GM18499 (cell line): Measurements from ENCODE around the gene GIPC2.
A peak's percentile ranks its signal among the peaks of the same experiment; 100 is the strongest.

Experiments used
- ATAC-seq: cut with Tn5 transposase; IDR thresholded peaks from one replicate; pipeline ENCODE4 v1.9.1; 2021; ENCODE audit warnings: moderate number of reproducible peaks; ENCODE audit not compliant: insufficient read depth, unreplicated experiment

GIPC2 gene

DNA sequence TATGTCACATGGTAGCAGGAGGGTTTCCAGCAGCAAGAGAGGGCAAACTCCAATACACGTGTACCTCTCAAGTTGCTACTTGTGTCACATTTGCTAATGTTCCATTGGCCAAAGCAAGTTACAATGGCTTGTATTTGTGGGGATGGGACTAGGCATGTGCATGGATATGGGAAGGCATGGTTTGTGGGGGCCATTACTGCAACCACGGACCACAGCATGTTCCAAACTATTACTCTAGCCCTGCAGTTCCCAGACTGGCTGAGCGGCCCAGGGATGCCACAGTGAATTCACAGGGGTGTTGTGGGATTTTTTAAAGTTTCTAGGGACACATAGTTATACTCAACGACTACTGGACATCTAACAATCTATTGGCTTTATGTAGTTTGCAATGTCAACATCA is 133.1 kb downstream of the GIPC2 start:
- no peak for ATAC-seq

DNA sequence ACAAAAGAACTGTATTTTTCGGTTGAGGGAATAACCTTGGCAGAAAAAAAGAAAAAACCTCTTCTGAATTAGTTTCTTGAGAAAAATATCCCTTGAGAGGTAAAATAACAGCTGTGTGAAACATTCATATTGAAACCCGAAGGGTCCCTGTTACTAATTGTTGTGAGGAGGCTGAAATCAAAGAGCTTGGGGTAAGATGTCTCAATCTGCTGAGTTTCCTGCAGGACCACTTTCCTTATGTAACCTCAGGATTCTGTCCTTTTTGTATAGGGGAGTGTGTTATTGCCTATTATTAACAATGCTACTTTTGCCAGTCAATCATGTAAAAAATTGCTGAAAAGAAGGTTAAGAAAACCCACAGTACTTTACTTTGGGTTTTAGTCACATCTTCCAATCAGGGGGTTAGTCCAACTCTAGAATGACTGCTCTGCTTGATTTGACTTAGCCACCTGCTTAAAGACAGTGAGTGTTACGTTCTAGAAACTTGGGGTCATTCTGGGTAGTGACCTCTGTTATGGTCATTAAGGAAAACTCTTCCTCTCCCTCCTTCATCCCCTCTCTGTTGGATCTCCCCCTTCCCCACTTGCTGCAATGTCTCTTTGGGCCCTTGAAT is 138.8 kb downstream of the GIPC2 start:
- peak; percentile 65 for ATAC-seq
